HepG2 (cell line): ENCODE data around the gene ACTR6. TPM values are rescaled to one million over a fixed set of nuclear protein-coding genes. Genes with fewer than 3 reads are reported as not detected.

Experiments used
- ELF3 ChIP-seq: IDR thresholded peaks from 2 replicates; pipeline ENCODE4 v1.6.1; 2016; ENCODE audit warnings: missing genetic modification reagents, missing compliant biosample characterization
- FOXC1 ChIP-seq: sonication (generic); formaldehyde crosslinking; IDR thresholded peaks from 2 replicates; pipeline ENCODE4 v1.8.0; 2022; ENCODE audit warnings: mild to moderate bottlenecking, missing genetic modification reagents, borderline replicate concordance
- HOXA9 ChIP-seq: sonication (generic); formaldehyde crosslinking; IDR thresholded peaks from 2 replicates; pipeline ENCODE4 v1.8.1; 2022; ENCODE audit warnings: missing genetic modification reagents, mild to moderate bottlenecking, moderate library complexity, borderline replicate concordance
- ISX ChIP-seq: sonication (generic); formaldehyde crosslinking; conservative IDR thresholded peaks from 2 replicates; pipeline ENCODE4 v1.5.0; 2020; ENCODE audit warnings: missing genetic modification reagents
- MED1 ChIP-seq: sonication (generic); formaldehyde crosslinking; IDR thresholded peaks from 2 replicates; pipeline ENCODE4 v1.4.0; 2020; ENCODE audit warnings: missing genetic modification reagents
- MTF2 ChIP-seq: sonication (generic); formaldehyde crosslinking; IDR thresholded peaks from 2 replicates; pipeline ENCODE4 v1.5.0; 2020; ENCODE audit warnings: missing genetic modification reagents, borderline replicate concordance
- NFRKB ChIP-seq: fragments of 450-650 bp; IDR thresholded peaks from 2 replicates; pipeline ENCODE4 v1.6.1; 2017
- SMARCC2 ChIP-seq: fragments of 450-650 bp; IDR thresholded peaks from 2 replicates; pipeline ENCODE4 v1.6.1; 2017; ENCODE audit warnings: antibody characterized with exemption, mild to moderate bottlenecking
- SP4 ChIP-seq: sonication (generic); formaldehyde crosslinking; IDR thresholded peaks from 2 replicates; pipeline ENCODE4 v1.8.1; 2023; ENCODE audit warnings: mild to moderate bottlenecking, missing genetic modification reagents
- ZBTB1 ChIP-seq: sonication (generic); formaldehyde crosslinking; IDR thresholded peaks from 2 replicates; pipeline ENCODE4 v1.4.0; 2020; ENCODE audit warnings: missing genetic modification reagents, borderline replicate concordance
- ZBTB33 ChIP-seq: sonication (generic); formaldehyde crosslinking; IDR thresholded peaks from 2 replicates; pipeline ENCODE4 v1.4.0; 2020; ENCODE audit warnings: missing genetic modification reagents
- ZBTB38 ChIP-seq: sonication (generic); formaldehyde crosslinking; IDR thresholded peaks from 2 replicates; pipeline ENCODE4 v1.5.1; 2020; ENCODE audit warnings: mild to moderate bottlenecking, missing genetic modification reagents
- ZNF333 ChIP-seq: sonication (generic); formaldehyde crosslinking; IDR thresholded peaks from 2 replicates; pipeline ENCODE4 v1.4.0; 2020; ENCODE audit warnings: mild to moderate bottlenecking, missing genetic modification reagents, borderline replicate concordance
- ZNF7 ChIP-seq: IDR thresholded peaks from 2 replicates; pipeline ENCODE4 v1.6.1; 2016; ENCODE audit warnings: missing biosample characterization, missing genetic modification reagents
- ZNF737 ChIP-seq: sonication (generic); formaldehyde crosslinking; IDR thresholded peaks from 2 replicates; pipeline ENCODE4 v1.5.0; 2020; ENCODE audit warnings: missing genetic modification reagents, mild to moderate bottlenecking, borderline replicate concordance
- ZNF816 ChIP-seq: sonication (generic); formaldehyde crosslinking; IDR thresholded peaks from 2 replicates; pipeline ENCODE4 v1.8.0; 2022; ENCODE audit warnings: missing genetic modification reagents, mild to moderate bottlenecking, borderline replicate concordance
- ZSCAN25 ChIP-seq: sonication (generic); formaldehyde crosslinking; IDR thresholded peaks from 2 replicates; pipeline ENCODE4 v1.8.0; 2022; ENCODE audit warnings: mild to moderate bottlenecking, missing genetic modification reagents
- polyA plus RNA-seq, 8 experiments: library from polyadenylated mRNA; depleted of rRNA in 3 of 8; stranded (reverse) in 7 of 8; unstranded in 1 of 8; fragments of >200 nt; fragmentation: Illumina TruSeq in 4 of 8; extraction: Trizol in 4 of 8; gene quantifications; 2 replicates each; pipeline versions ENCODE4 v1.2.1 to v1.2.3, GENCODE V29; 2011 to 2016; ENCODE audit warnings: low read depth in 4 of 8, missing spikeins in 1 of 8, mixed read lengths in 1 of 8; ENCODE audit not compliant: insufficient read depth in 1 of 8
- total RNA-seq, 5 experiments: library from RNA; depleted of rRNA; stranded (reverse); fragments of >200 nt; fragmentation: Illumina TruSeq; extraction: Trizol; gene quantifications; 2 replicates each; pipeline ENCODE4 v1.2.3, GENCODE V29; 2016; ENCODE audit warnings: low read depth in 1 of 5
- TF ChIP-seq, protein P1 (sequence below): sonication (generic); formaldehyde crosslinking; IDR thresholded peaks from 2 replicates; pipeline ENCODE4 v1.9.0; 2021; ENCODE audit warnings: mild to moderate bottlenecking, missing genetic modification reagents
- TF ChIP-seq, protein P2 (sequence below): IDR thresholded peaks from 2 replicates; pipeline ENCODE4 v1.6.1; 2016; ENCODE audit warnings: mild to moderate bottlenecking, missing biosample characterization, missing genetic modification reagents
- TF ChIP-seq, protein P3 (sequence below): sonication (generic); formaldehyde crosslinking; conservative IDR thresholded peaks from 2 replicates; pipeline ENCODE4 v1.8.0; 2022; ENCODE audit warnings: mild to moderate bottlenecking, moderate library complexity, missing genetic modification reagents

Gene ACTR6
- total and polyA plus RNA-seq, 2 of the 13 experiments (the other 11 are each of a cell fraction or from before 2014, with no cell fraction given): 12.9 to 22.4 TPM

- TF ChIP-seq ZBTB38 (no peak; the same call in 1 of the 2 replicates), MTF2 (peak; percentile 77; the same call in 1 of the 2 replicates), ZBTB1 (CRISPR knock-in tag) (no peak), HOXA9 (CRISPR knock-in tag) (no peak), ELF3 (CRISPR knock-in tag) (peak; percentile 49; the same call in 1 of the 2 replicates), ISX (CRISPR knock-in tag) (peak; percentile 87; the same call in 1 of the 2 replicates), MED1 (CRISPR knock-in tag) (no peak), SP4 (no peak), NFRKB (no peak), ZNF816 (CRISPR knock-in tag) (no peak), ZBTB33 (no peak), ZNF737 (no peak), ZNF333 (no peak), ZSCAN25 (CRISPR knock-in tag) (no peak), SMARCC2 (no peak), ZNF7 (CRISPR knock-in tag) (no peak), FOXC1 (no peak; the same call in 1 of the 2 replicates)
- TF ChIP-seq, protein P1, sequence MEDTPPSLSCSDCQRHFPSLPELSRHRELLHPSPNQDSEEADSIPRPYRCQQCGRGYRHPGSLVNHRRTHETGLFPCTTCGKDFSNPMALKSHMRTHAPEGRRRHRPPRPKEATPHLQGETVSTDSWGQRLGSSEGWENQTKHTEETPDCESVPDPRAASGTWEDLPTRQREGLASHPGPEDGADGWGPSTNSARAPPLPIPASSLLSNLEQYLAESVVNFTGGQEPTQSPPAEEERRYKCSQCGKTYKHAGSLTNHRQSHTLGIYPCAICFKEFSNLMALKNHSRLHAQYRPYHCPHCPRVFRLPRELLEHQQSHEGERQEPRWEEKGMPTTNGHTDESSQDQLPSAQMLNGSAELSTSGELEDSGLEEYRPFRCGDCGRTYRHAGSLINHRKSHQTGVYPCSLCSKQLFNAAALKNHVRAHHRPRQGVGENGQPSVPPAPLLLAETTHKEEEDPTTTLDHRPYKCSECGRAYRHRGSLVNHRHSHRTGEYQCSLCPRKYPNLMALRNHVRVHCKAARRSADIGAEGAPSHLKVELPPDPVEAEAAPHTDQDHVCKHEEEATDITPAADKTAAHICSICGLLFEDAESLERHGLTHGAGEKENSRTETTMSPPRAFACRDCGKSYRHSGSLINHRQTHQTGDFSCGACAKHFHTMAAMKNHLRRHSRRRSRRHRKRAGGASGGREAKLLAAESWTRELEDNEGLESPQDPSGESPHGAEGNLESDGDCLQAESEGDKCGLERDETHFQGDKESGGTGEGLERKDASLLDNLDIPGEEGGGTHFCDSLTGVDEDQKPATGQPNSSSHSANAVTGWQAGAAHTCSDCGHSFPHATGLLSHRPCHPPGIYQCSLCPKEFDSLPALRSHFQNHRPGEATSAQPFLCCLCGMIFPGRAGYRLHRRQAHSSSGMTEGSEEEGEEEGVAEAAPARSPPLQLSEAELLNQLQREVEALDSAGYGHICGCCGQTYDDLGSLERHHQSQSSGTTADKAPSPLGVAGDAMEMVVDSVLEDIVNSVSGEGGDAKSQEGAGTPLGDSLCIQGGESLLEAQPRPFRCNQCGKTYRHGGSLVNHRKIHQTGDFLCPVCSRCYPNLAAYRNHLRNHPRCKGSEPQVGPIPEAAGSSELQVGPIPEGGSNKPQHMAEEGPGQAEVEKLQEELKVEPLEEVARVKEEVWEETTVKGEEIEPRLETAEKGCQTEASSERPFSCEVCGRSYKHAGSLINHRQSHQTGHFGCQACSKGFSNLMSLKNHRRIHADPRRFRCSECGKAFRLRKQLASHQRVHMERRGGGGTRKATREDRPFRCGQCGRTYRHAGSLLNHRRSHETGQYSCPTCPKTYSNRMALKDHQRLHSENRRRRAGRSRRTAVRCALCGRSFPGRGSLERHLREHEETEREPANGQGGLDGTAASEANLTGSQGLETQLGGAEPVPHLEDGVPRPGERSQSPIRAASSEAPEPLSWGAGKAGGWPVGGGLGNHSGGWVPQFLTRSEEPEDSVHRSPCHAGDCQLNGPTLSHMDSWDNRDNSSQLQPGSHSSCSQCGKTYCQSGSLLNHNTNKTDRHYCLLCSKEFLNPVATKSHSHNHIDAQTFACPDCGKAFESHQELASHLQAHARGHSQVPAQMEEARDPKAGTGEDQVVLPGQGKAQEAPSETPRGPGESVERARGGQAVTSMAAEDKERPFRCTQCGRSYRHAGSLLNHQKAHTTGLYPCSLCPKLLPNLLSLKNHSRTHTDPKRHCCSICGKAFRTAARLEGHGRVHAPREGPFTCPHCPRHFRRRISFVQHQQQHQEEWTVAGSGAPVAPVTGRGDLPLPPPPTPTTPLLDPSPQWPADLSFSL (CRISPR knock-in tag): no peak
- TF ChIP-seq, protein P2, sequence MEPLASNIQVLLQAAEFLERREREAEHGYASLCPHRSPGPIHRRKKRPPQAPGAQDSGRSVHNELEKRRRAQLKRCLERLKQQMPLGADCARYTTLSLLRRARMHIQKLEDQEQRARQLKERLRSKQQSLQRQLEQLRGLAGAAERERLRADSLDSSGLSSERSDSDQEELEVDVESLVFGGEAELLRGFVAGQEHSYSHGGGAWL: peak; percentile 15
- TF ChIP-seq, protein P3, sequence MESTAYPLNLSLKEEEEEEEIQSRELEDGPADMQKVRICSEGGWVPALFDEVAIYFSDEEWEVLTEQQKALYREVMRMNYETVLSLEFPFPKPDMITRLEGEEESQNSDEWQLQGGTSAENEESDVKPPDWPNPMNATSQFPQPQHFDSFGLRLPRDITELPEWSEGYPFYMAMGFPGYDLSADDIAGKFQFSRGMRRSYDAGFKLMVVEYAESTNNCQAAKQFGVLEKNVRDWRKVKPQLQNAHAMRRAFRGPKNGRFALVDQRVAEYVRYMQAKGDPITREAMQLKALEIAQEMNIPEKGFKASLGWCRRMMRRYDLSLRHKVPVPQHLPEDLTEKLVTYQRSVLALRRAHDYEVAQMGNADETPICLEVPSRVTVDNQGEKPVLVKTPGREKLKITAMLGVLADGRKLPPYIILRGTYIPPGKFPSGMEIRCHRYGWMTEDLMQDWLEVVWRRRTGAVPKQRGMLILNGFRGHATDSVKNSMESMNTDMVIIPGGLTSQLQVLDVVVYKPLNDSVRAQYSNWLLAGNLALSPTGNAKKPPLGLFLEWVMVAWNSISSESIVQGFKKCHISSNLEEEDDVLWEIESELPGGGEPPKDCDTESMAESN (CRISPR knock-in tag): peak; percentile 80
Measured at GRCh38 chr12:100199347-100200149, 1.1 kb upstream of the ACTR6 start (continued).
